Ascending aorta (tissue), 2 donors: ENCODE data around the gene LCE3B. TPM values are rescaled to one million over a fixed set of nuclear protein-coding genes. Genes with fewer than 3 reads are reported as not detected.

Experiments
- DNase-seq, 2 donors: peaks; one replicate each; pipeline ENCODE4 v3.0.0-alpha.2; 2019; ENCODE audit warnings: low spot score in 2 of 2
- H3K27ac ChIP-seq, 2 donors: fragments of 200-600 bp; sonication (generic); one replicate each; pipeline ENCODE4 v1.5.1; 2016 to 2017; ENCODE audit warnings: mild to moderate bottlenecking in 1 of 2
- H3K27me3 ChIP-seq: fragments of 200-600 bp; sonication (generic); one replicate; pipeline ENCODE4 v1.5.1; 2017
- H3K36me3 ChIP-seq, 2 donors: fragments of 200-600 bp; sonication (generic); one replicate each; pipeline ENCODE4 v1.5.1; 2016
- H3K4me1 ChIP-seq, 2 donors: fragments of 200-600 bp; sonication (generic); one replicate each; pipeline ENCODE4 v1.5.1; 2016 to 2017; ENCODE audit warnings: mild to moderate bottlenecking in 1 of 2
- H3K4me3 ChIP-seq, 2 donors: fragments of 200-600 bp; sonication (generic); one replicate each; pipeline ENCODE4 v1.5.1; 2016 to 2017; ENCODE audit warnings: mild to moderate bottlenecking in 1 of 2
- H3K9me3 ChIP-seq, 2 donors: fragments of 200-600 bp; sonication (generic); one replicate each; pipeline ENCODE4 v1.5.1; 2016
- intact Hi-C: fragments of 100-400 bp; cut with DNase I; formaldehyde crosslinking; loops from one replicate; pipeline ENCODE4 v1.15.1; 2023
- total RNA-seq: library from RNA; depleted of rRNA; stranded (reverse); fragments of >200 nt; gene quantifications from one replicate; pipeline ENCODE4 v1.1.0, GENCODE V29; 2016
- TF ChIP-seq, protein P1 (sequence below), 3 experiments: fragments of 200-600 bp in 2 of 3; fragments of 450-650 bp in 1 of 3; sonication (generic) in 2 of 3; IDR thresholded peaks; one replicate each; pipeline ENCODE4 v1.5.1; 2016 to 2019; ENCODE audit warnings: antibody characterized with exemption in 3 of 3, mild to moderate bottlenecking in 1 of 3, moderate library complexity in 1 of 3

Gene LCE3B
- total RNA-seq, 1 donor from 2014 or later, result not detected

GRCh38 chr1:152580433-152580832 is 33.2 kb upstream of the LCE3B start, which contains the start of gene LCE3D:
Gene LCE3D (minus strand): TSS chr1:152580516. CDS start chr1:152579936, 580 bp downstream.
- no peaks in the 10 kb centered on the region for H3K27me3 ChIP-seq
- H3K27ac ChIP-seq, result no peak within 1 kb of the TSS
- no peak for DNase-seq
- no peaks in the 10 kb centered on the region for H3K4me1 ChIP-seq
- no peaks in the 10 kb centered on the region for H3K9me3 ChIP-seq
- no peaks in the 10 kb centered on the region for H3K36me3 ChIP-seq
- no peak within 1 kb of the TSS for H3K4me3 ChIP-seq
- TF ChIP-seq, protein P1, sequence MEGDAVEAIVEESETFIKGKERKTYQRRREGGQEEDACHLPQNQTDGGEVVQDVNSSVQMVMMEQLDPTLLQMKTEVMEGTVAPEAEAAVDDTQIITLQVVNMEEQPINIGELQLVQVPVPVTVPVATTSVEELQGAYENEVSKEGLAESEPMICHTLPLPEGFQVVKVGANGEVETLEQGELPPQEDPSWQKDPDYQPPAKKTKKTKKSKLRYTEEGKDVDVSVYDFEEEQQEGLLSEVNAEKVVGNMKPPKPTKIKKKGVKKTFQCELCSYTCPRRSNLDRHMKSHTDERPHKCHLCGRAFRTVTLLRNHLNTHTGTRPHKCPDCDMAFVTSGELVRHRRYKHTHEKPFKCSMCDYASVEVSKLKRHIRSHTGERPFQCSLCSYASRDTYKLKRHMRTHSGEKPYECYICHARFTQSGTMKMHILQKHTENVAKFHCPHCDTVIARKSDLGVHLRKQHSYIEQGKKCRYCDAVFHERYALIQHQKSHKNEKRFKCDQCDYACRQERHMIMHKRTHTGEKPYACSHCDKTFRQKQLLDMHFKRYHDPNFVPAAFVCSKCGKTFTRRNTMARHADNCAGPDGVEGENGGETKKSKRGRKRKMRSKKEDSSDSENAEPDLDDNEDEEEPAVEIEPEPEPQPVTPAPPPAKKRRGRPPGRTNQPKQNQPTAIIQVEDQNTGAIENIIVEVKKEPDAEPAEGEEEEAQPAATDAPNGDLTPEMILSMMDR (IDR thresholded peaks at IDR 0.05), result no peak
- intact Hi-C loops, result no loop called here

- intact Hi-C loops, result no loop called here
- TF ChIP-seq, protein P1 (IDR thresholded peaks at IDR 0.05), result no peak
- H3K9me3 ChIP-seq, result no peaks in the 10 kb centered on the region
- H3K4me3 ChIP-seq, result no peak overlapping the region
- no peaks in the 10 kb centered on the region for H3K36me3 ChIP-seq
- no peaks in the 10 kb centered on the region for H3K27me3 ChIP-seq
- H3K4me1 ChIP-seq, result no peaks in the 10 kb centered on the region
- H3K27ac ChIP-seq, result no peak overlapping the region
- no peak for DNase-seq
Measured at GRCh38 chr1:152582647-152583046, 31.0 kb upstream of the LCE3B start.

- Histone ChIP-seq H3K4me3 (no peak overlapping the region), H3K36me3 (no peaks in the 10 kb centered on the region), H3K9me3 (no peaks in the 10 kb centered on the region), H3K4me1 (no peaks in the 10 kb centered on the region), H3K27ac (no peak overlapping the region), H3K27me3 (no peaks in the 10 kb centered on the region)
- intact Hi-C loops, result no loop called here
- no peak for DNase-seq
- TF ChIP-seq, protein P1 (IDR thresholded peaks at IDR 0.05), result no peak
Measured at GRCh38 chr1:152585586-152585985, 28.0 kb upstream of the LCE3B start.

GRCh38 chr1:152596986-152597385 is 16.6 kb upstream of the LCE3B start:
- intact Hi-C loops, result no loop called here
- TF ChIP-seq, protein P1 (IDR thresholded peaks at IDR 0.05), result no peak
- DNase-seq, result no peak
- H3K36me3 ChIP-seq, result no peaks in the 10 kb centered on the region
- no peaks in the 10 kb centered on the region for H3K27me3 ChIP-seq
- H3K4me1 ChIP-seq, result no peaks in the 10 kb centered on the region
- no peak overlapping the region for H3K4me3 ChIP-seq
- no peaks in the 10 kb centered on the region for H3K9me3 ChIP-seq
- no peak overlapping the region for H3K27ac ChIP-seq

DNA sequence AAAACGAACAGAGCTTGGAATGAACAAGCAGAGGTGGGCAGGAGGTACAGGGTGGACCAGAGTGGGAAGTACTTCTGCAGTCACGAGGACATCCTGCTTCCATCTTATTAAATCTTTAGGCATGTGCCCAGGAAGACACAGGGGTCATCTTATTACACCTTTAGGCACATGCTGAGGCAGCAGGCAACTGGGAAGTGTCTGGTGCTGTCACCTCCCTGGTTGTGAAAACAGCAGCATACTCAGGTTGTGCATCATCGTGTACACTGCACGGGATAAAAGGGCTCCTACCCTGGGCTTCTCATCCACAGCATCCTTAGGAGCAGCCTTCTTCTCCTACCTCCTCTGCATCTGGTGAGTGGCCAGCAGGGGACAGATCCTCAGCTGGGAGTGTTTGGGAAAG is 13.7 kb upstream of the LCE3B start, which contains the start of gene LCE3C:
LCE3C (plus strand) TSS at position 301 of the 400 bp plus-strand sequence. CDS start 498 bp downstream, outside the sequence.
- H3K27me3 ChIP-seq, result no peaks in the 10 kb centered on the region
- DNase-seq, result no peak
- H3K9me3 ChIP-seq, result no peaks in the 10 kb centered on the region
- H3K36me3 ChIP-seq, result no peaks in the 10 kb centered on the region
- intact Hi-C loops, result no loop called here
- no peak within 1 kb of the TSS for H3K4me3 ChIP-seq
- no peak within 1 kb of the TSS for H3K27ac ChIP-seq
- TF ChIP-seq, protein P1 (IDR thresholded peaks at IDR 0.05), result no peak
- no peaks in the 10 kb centered on the region for H3K4me1 ChIP-seq

DNA sequence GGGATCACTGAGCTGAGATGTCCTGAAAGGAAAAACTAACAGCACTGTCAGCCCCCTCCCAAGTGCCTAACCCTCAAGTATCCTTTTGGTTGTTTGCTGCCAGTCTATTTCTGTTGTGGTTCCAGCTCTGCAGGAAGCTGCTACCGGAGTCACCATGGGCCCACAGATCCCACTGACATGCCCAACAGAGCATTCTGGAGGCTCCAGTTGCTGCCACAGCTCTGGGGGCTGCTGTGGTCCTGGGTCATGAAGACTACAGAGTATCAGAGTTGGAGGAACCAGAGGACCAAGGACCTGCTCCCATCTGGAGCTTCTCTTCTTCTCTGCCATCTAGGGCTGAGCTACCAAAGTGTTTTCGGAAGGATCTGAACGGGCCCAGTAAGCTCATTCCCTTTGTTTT is 8.4 kb downstream of the LCE3B start:
- intact Hi-C loops, result no loop called here
- DNase-seq, result no peak
- no peaks in the 10 kb centered on the region for H3K36me3 ChIP-seq
- H3K27ac ChIP-seq, result no peak overlapping the region
- H3K4me3 ChIP-seq, result no peak overlapping the region
- no peaks in the 10 kb centered on the region for H3K27me3 ChIP-seq
- no peaks in the 10 kb centered on the region for H3K4me1 ChIP-seq
- H3K9me3 ChIP-seq, result no peaks in the 10 kb centered on the region
- TF ChIP-seq, protein P1 (IDR thresholded peaks at IDR 0.05), result no peak
